HG02840 (cell line): ENCODE measurements around the gene CYSRT1.

Experiments
- ATAC-seq: cut with Tn5 transposase; IDR thresholded peaks from one replicate; pipeline ENCODE4 v1.9.1; 2021; ENCODE audit warnings: mild to moderate bottlenecking, moderate library complexity, moderate number of reproducible peaks; ENCODE audit not compliant: unreplicated experiment, low FRiP score

CYSRT1 gene

GRCh38 chr9:137265496-137266161 is 40.7 kb downstream of the CYSRT1 start:
- ATAC-seq: no peak

DNA sequence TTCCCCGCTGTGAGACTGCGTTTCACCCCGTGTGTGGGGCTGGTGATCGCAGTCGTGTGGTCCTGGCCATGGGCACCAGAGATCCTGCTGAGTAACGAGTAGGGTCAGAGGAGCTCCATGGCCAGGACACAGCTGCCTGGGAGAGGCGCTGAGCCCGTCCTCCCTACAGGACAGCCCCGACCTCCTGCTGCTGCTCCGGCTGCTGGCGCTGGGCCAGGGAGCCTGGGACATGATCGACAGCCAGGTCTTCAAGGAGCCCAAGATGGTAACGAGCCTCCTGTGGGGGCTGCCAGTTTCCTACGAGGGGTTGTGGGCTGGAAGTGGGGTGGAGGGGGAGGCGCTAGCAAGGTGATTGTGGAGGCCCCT is 41.2 kb downstream of the CYSRT1 start:
- no peak for ATAC-seq

GRCh38 chr9:137266585-137267453 is 41.8 kb downstream of the CYSRT1 start:
- ATAC-seq: no peak

- ATAC-seq: no peak
Measured at GRCh38 chr9:137267933-137268355, 43.0 kb downstream of the CYSRT1 start.

DNA sequence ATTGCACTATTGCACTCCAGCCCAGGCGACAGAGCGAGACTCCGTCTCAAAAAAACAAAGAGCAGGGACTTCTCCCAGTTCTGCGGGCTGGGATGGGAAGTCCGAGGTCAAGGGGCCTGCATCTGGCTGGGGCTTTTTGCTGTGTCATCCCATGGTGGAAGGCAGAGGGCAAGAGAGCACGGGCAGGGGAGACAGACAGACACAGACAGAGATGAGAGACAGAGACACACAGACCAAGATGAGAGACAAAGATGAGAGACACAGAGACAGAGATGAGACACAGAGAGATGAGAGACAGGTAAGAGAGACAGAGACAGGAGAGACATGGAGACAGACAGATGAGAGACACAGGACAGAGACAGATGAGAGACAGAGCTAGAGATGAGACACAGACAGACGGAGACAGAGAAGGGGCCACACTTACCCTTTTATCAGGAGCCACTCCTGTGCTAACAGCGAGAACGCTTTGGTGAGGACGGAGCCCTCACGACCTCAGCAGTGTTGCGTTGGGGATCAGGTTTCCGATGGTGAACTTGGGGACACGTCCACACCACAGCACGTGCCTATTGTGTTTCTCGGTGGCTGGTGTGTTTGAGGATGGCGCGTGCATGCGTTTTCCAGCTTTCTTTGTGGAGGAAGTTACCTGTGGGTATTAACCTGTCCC is 43.7 kb downstream of the CYSRT1 start:
- ATAC-seq: no peak

GRCh38 chr9:137269231-137269772 is 44.3 kb downstream of the CYSRT1 start:
- ATAC-seq: no peak

GRCh38 chr9:137270929-137271695 is 46.1 kb downstream of the CYSRT1 start:
- no peak for ATAC-seq

- no peak for ATAC-seq
Measured at GRCh38 chr9:137271696-137272076, 46.7 kb downstream of the CYSRT1 start.

- no peak for ATAC-seq
Measured at GRCh38 chr9:137272241-137273094, 47.5 kb downstream of the CYSRT1 start.

GRCh38 chr9:137273095-137273490 is 48.1 kb downstream of the CYSRT1 start:
- no peak for ATAC-seq

GRCh38 chr9:137273611-137274320 is 48.8 kb downstream of the CYSRT1 start:
- no peak for ATAC-seq

DNA sequence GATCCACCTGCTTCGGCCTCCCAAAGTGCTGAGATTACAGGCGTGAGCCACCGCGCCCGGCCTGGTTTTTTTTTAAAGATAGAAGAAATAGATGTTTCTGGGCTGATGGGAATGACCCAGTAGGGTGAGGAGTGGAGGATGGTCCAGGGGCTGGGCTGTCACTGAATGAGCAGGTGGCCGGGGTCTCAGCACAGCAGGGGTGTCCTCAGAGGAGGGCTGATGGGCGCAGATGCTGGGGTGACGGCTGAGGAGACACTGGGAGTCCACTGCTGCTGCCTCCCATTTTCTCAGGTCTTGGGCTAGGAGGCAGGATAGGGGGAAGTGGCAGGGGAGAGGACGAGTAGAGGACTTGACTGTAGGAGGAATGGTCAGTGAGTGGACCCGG is 50.2 kb downstream of the CYSRT1 start:
- no peak for ATAC-seq
